ENCODE data around the gene STK35. TPM values are rescaled to one million over a fixed set of nuclear protein-coding genes. Genes with fewer than 3 reads are reported as not detected.
A peak's percentile ranks its signal among the peaks of the same experiment; 100 is the strongest.

The STK35 gene
- total RNA-seq, 1 donor from 2014 or later: 14.5 TPM

DNA sequence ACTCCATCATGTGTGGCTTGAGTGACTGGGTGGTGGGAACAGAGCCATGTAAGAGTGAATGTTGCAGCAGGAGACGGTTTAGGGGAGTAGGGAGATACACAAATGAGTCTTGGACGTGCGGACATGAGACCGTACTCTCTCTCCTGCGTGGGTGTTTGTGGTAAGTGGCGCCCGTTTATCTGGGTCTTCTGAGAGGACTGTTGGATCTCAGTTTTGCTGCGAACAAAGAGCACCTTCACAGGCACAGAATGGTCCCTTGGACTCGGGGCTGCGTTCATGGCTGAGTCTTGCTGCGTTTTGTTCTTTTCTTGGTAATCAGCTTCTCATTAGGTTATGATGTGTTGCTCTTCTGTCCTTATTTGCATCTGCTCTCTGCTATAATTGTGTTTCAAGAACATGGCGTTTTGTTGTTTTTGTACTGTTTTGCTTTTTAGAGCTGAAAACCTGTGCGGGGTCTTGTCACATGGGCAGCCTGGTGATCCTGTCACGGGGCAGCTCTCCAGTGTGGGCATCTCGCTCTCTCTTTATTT, 28.5 kb downstream of the STK35 start:
- TF ChIP-seq, protein P1, sequence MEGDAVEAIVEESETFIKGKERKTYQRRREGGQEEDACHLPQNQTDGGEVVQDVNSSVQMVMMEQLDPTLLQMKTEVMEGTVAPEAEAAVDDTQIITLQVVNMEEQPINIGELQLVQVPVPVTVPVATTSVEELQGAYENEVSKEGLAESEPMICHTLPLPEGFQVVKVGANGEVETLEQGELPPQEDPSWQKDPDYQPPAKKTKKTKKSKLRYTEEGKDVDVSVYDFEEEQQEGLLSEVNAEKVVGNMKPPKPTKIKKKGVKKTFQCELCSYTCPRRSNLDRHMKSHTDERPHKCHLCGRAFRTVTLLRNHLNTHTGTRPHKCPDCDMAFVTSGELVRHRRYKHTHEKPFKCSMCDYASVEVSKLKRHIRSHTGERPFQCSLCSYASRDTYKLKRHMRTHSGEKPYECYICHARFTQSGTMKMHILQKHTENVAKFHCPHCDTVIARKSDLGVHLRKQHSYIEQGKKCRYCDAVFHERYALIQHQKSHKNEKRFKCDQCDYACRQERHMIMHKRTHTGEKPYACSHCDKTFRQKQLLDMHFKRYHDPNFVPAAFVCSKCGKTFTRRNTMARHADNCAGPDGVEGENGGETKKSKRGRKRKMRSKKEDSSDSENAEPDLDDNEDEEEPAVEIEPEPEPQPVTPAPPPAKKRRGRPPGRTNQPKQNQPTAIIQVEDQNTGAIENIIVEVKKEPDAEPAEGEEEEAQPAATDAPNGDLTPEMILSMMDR (IDR thresholded peaks at IDR 0.05): no peak
- peaks cover 3% of the 10 kb centered on the region for H3K36me3 Mint-ChIP-seq (ENCODE audit: low read depth)
- H3K4me3 Mint-ChIP-seq (ENCODE audit: unreplicated experiment): no peak overlapping the region
- peaks cover 54% of the 10 kb centered on the region for H3K4me1 Mint-ChIP-seq (ENCODE audit: low read depth)
- H3K9me3 Mint-ChIP-seq (ENCODE audit: low read depth): no peaks in the 10 kb centered on the region
- peak overlapping the region; percentile 77 for H3K27ac Mint-ChIP-seq (ENCODE audit: unreplicated experiment)
- peak; percentile 24 for DNase-seq (ENCODE audit: low spot score)
- H3K27me3 Mint-ChIP-seq (ENCODE audit: low read depth): no peaks in the 10 kb centered on the region

DNA sequence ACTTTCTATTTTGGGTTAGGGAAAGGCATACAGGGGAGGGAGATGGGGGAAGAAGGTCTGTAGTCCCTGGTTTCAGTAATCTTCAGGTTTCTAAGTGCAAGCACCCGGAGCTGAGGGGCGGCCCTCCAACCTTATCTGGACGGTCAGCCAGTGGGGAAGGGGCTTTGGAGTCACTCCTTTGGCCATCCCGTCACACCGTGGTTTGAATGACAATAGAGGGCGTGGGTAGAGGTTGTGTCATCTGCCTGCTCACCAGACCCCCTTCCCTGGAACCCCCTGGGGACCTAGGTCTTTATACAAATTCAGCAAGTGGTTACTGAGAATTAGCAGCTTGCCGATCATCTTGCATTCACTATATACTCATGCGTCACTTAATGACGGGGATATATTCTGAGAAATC, 29.1 kb downstream of the STK35 start:
- no peaks in the 10 kb centered on the region for H3K9me3 Mint-ChIP-seq (ENCODE audit: low read depth)
- TF ChIP-seq, protein P1 (IDR thresholded peaks at IDR 0.05): no peak
- peaks cover 3% of the 10 kb centered on the region for H3K36me3 Mint-ChIP-seq (ENCODE audit: low read depth)
- DNase-seq (ENCODE audit: low spot score): peak; percentile 46
- H3K4me1 Mint-ChIP-seq (ENCODE audit: low read depth): peaks cover 60% of the 10 kb centered on the region
- peak overlapping the region; percentile 58 for H3K27ac Mint-ChIP-seq (ENCODE audit: unreplicated experiment)
- no peaks in the 10 kb centered on the region for H3K27me3 Mint-ChIP-seq (ENCODE audit: low read depth)
- no peak overlapping the region for H3K4me3 Mint-ChIP-seq (ENCODE audit: unreplicated experiment)

DNA sequence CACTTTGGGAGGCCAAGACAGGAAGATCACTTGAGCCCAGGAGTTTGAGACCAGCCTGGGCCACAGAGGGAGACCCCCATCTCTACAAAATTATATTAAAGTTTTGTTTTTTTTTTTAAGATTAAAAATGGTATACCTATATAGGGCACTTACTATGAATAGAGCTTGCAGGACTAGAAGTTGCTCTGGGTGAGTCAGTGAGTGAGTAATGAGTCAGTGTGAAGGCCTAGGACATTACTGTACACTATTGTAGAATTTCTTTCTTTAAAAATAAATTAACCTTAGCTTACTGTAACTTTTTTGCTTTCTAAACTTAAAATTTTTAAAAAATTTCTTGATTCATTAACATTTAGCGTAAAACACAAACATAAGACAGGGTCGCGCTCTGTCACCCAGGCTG, 29.7 kb downstream of the STK35 start:
- Mint-ChIP-seq H3K27ac (ENCODE audit: unreplicated experiment) (peak overlapping the region; percentile 33), H3K27me3 (ENCODE audit: low read depth) (no peaks in the 10 kb centered on the region)
- no peak for DNase-seq (ENCODE audit: low spot score)

DNA sequence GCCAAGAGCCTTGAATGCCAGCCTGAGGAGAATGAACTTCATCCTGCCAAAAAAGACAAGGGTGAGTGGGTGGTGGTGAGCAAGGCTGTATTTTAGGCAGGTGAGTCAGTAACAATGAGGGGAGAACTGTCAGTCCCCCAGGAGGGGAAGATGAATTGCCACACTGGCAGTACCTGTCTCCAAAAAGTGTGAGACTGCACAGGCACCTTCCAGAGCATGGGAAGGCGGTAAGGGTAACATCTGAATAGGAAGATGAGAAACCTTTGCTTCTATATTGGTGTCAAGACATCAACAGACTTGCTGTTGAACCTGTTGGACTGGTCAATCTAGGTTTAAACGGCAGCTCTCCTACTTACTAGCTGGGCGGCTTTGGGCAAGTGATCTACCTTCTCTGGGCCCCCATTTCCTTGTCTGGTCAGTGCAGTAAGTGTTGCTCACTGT, 30.9 kb downstream of the STK35 start:
- H3K27ac Mint-ChIP-seq (ENCODE audit: unreplicated experiment): peak overlapping the region; percentile 85
- H3K36me3 Mint-ChIP-seq (ENCODE audit: low read depth): peaks cover 4% of the 10 kb centered on the region
- DNase-seq (ENCODE audit: low spot score): no peak
- H3K9me3 Mint-ChIP-seq (ENCODE audit: low read depth): no peaks in the 10 kb centered on the region
- H3K27me3 Mint-ChIP-seq (ENCODE audit: low read depth): no peaks in the 10 kb centered on the region
- peaks cover 74% of the 10 kb centered on the region for H3K4me1 Mint-ChIP-seq (ENCODE audit: low read depth)
- TF ChIP-seq, protein P1 (IDR thresholded peaks at IDR 0.05): no peak
- H3K4me3 Mint-ChIP-seq (ENCODE audit: unreplicated experiment): no peak overlapping the region

More for the DNA sequence above, 29.7 kb downstream of the STK35 start:
- TF ChIP-seq, protein P1 (IDR thresholded peaks at IDR 0.05): no peak
- Mint-ChIP-seq H3K9me3 (ENCODE audit: low read depth) (no peaks in the 10 kb centered on the region), H3K36me3 (ENCODE audit: low read depth) (peaks cover 3% of the 10 kb centered on the region), H3K4me1 (ENCODE audit: low read depth) (peaks cover 64% of the 10 kb centered on the region), H3K4me3 (ENCODE audit: unreplicated experiment) (no peak overlapping the region)

DNA sequence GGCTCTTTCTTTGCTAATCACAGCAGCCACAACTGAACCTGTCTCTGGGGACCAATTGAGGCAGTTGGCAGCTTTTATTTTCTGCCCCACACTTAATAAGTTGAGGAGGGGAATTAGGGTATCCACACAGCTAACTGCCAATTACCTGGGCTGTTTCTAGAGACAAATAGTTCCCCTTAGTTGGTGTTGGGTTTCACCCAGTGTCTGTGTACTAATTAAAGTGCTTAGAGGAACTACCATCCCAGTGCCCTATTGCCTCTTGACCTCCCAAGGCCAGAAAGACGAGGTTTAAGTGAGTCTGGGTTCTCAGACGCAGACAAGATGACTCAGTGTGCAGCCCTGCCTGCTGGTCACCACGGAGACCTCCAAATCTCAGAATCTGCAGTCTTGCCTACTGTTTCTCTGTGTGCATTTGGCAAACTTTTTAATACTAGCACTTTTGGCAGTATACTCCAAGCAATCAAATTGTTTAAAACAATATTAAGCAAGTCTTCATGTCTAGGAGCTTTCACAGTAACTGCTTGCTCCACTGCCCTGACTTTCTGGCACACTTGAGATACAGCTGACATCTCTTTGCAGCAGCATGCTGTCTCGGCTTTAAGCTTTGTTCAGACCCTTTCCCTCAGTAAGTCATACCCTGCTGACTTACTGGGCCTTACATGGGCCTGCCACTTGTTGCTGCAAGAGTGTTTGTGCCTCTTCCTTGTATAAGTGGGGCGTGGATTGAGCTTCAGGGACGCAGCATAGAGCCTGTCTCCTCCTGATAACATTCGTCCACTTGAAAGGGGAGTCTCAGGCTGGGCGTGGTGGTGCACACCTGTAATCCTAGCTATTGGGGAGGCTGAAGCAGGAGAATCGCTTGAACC, 31.9 kb downstream of the STK35 start:
- peaks cover 2% of the 10 kb centered on the region for H3K36me3 Mint-ChIP-seq (ENCODE audit: low read depth)
- H3K27ac Mint-ChIP-seq (ENCODE audit: unreplicated experiment): peak overlapping the region; percentile 85
- H3K4me3 Mint-ChIP-seq (ENCODE audit: unreplicated experiment): no peak overlapping the region
- no peaks in the 10 kb centered on the region for H3K27me3 Mint-ChIP-seq (ENCODE audit: low read depth)
- no peak for DNase-seq (ENCODE audit: low spot score)
- TF ChIP-seq, protein P1 (IDR thresholded peaks at IDR 0.05): no peak
- H3K4me1 Mint-ChIP-seq (ENCODE audit: low read depth): peaks cover 79% of the 10 kb centered on the region
- no peaks in the 10 kb centered on the region for H3K9me3 Mint-ChIP-seq (ENCODE audit: low read depth)
